ENCODE measurements around the gene ZNF548. TPM values are rescaled to one million over a fixed set of nuclear protein-coding genes. Genes with fewer than 3 reads are reported as not detected.
A peak's percentile ranks its signal among the peaks of the same experiment; 100 is the strongest.

The ZNF548 gene
- total RNA-seq, 6 donors from 2014 or later = 12.6 to 23.9 (median 17.0) TPM

DNA sequence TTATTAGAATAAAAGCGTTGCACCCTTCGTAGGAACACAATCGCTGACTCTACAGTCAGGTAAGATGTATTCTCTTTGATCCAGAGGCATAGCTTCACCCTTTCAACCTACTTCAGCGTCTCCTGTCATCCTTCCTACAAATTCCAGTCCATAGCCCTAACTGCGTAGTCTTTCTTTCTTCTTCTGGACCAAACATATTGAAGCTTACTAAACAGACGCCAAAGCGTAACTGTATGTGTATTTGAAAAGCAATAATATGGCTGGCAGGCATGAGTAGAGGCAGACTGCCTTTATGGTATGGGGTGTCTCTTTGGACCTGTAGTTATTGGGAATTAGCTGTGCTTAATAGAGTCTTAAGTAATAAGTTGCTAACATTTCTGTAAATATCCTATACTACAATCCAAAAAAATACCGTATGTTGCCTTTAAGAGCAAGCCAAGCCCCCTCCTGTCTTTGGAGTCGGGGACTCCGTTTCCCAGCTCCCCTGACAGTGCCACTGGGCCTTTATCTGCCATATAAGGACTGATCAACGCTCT lies 392 bp upstream of the ZNF548 start:
- no peak for DNase-seq
- 56 to 58% methylated on average over 11 of the region's 11 CpGs for WGBS, 2 donors
- peak overlapping the region; percentile 59 to 94 (median 92) for H3K27ac ChIP-seq
- H3K4me1 ChIP-seq = peaks cover 10 to 25% (median 14%) of the 10 kb centered on the region in 4 donors
- TF ChIP-seq EP300 (IDR thresholded peaks at IDR 0.05) (no peak), POLR2AphosphoS5 (IDR thresholded peaks at IDR 0.05) (no peak), POLR2A (IDR thresholded peaks at IDR 0.05) (no peak)
- TF ChIP-seq, protein P1, sequence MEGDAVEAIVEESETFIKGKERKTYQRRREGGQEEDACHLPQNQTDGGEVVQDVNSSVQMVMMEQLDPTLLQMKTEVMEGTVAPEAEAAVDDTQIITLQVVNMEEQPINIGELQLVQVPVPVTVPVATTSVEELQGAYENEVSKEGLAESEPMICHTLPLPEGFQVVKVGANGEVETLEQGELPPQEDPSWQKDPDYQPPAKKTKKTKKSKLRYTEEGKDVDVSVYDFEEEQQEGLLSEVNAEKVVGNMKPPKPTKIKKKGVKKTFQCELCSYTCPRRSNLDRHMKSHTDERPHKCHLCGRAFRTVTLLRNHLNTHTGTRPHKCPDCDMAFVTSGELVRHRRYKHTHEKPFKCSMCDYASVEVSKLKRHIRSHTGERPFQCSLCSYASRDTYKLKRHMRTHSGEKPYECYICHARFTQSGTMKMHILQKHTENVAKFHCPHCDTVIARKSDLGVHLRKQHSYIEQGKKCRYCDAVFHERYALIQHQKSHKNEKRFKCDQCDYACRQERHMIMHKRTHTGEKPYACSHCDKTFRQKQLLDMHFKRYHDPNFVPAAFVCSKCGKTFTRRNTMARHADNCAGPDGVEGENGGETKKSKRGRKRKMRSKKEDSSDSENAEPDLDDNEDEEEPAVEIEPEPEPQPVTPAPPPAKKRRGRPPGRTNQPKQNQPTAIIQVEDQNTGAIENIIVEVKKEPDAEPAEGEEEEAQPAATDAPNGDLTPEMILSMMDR (IDR thresholded peaks at IDR 0.05) = no peak
- no peak for ATAC-seq (ENCODE audit: low FRiP score in 2 of 2)
- H3K27me3 ChIP-seq = no peaks in the 10 kb centered on the region
- peaks cover 0 to 16% (median 3%) of the 10 kb centered on the region in 4 donors for H3K9me3 ChIP-seq
- H3K4me3 ChIP-seq = peak overlapping the region in 3 of 4 donors; percentile 75 to 91 (median 83)
- H3K36me3 ChIP-seq = peaks cover 0 to 18% (median 6%) of the 10 kb centered on the region in 4 donors

DNA sequence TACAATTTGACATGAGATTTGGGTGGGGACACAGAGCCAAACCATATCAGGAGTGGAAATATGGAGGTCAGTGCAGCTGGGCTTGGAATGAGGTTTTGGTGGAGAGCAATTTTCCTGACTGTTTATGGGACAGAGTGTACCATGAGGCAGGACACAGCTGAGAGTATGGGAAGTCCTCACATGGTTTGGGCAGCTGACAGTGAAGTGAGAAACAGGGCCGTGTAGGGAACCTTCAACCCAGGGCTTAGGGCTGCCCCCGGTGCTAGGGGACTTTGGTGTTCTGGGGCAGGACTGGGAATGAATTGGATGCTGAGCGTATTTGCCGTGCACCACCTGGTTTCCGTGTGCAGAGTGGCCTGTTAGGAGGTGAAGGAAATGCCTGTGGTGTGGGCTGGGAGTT lies 6.1 kb downstream of the ZNF548 start:
- ATAC-seq (ENCODE audit: low FRiP score in 2 of 2) (no peak), DNase-seq (no peak)
- Histone ChIP-seq H3K27ac (no peak overlapping the region), H3K36me3 (peaks cover 27 to 73% (median 51%) of the 10 kb centered on the region in 4 donors), H3K9me3 (peaks cover 21 to 46% (median 36%) of the 10 kb centered on the region in 4 donors), H3K27me3 (no peaks in the 10 kb centered on the region), H3K4me1 (peaks cover 2 to 12% (median 5%) of the 10 kb centered on the region in 4 donors), H3K4me3 (no peak overlapping the region)
- 79 to 89% methylated on average over 5 of the region's 5 CpGs for WGBS, 2 donors
- TF ChIP-seq POLR2AphosphoS5 (IDR thresholded peaks at IDR 0.05) = no peak
- TF ChIP-seq POLR2A (IDR thresholded peaks at IDR 0.05) = no peak
- TF ChIP-seq, protein P1 (IDR thresholded peaks at IDR 0.05) = no peak
- TF ChIP-seq EP300 (IDR thresholded peaks at IDR 0.05) = no peak

DNA sequence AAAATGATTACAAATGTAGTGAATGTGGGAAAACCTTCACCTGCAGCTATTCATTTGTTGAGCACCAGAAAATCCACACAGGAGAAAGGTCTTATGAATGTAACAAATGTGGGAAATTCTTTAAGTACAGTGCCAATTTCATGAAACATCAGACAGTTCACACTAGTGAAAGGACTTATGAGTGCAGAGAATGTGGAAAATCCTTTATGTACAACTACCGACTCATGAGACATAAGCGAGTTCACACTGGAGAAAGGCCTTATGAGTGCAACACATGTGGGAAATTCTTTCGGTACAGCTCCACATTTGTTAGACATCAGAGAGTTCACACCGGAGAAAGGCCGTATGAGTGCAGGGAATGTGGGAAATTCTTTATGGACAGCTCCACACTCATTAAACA lies 9.2 kb downstream of the ZNF548 start:
- H3K36me3 ChIP-seq = peaks cover 27 to 59% (median 48%) of the 10 kb centered on the region in 4 donors
- WGBS, 2 donors = 96 to 97% methylated on average over 5 of the region's 5 CpGs
- H3K4me1 ChIP-seq = no peaks in the 10 kb centered on the region
- no peak overlapping the region for H3K27ac ChIP-seq
- peaks cover 24 to 52% (median 38%) of the 10 kb centered on the region in 4 donors for H3K9me3 ChIP-seq
- H3K4me3 ChIP-seq = no peak overlapping the region
- ATAC-seq (ENCODE audit: low FRiP score in 2 of 2) = no peak
- DNase-seq = no peak
- no peaks in the 10 kb centered on the region for H3K27me3 ChIP-seq
- TF ChIP-seq, protein P1 (IDR thresholded peaks at IDR 0.05) = no peak
- TF ChIP-seq POLR2A (IDR thresholded peaks at IDR 0.05) = no peak

DNA sequence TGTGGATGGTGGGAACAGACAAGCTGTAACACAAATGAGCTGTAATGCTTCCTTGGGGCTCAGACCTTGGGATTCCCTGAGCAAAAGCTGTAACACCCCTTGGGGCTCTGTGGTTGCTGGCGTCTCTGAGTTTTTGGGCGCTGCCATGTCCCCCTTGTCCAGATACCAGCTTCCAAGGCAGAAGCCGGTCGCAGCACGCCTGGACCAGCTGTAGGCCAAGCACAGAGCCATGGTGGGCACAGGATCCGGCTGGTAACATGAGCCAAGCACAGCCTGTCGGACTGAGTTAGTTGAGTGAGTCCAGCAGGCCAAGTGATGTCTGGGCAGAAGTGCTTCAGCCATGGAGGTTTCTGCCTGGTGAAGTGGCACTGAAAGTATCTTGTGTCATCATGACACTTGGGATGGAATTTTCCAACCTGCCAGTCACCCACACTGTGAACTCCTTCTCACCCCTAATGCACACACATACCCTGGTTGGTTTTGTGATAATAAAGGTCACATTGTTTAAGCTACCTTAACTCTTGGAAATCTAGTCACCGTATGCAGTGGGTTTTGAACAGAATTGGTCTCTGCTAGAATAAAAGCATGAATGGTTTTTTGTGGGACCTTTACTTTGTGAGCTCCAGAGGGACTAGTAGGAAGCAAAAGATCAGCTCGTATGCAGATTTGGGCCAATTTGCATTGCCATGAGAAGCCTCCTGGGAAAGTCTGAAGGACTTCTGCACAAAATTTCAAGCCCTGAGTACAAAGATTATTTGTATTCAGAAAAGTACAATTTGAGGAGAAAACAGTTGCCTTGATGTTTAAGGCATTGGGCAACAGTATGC lies 14.3 kb downstream of the ZNF548 start:
- H3K27ac ChIP-seq = no peak overlapping the region
- peaks cover 10 to 21% (median 14%) of the 10 kb centered on the region in 4 donors for H3K9me3 ChIP-seq
- 91 to 94% methylated on average over 8 of the region's 9 CpGs for WGBS, 2 donors
- TF ChIP-seq POLR2A (IDR thresholded peaks at IDR 0.05) = no peak
- no peaks in the 10 kb centered on the region for H3K4me1 ChIP-seq
- H3K36me3 ChIP-seq = peaks cover under 1 to 12% (median 7%) of the 10 kb centered on the region in 4 donors
- DNase-seq = peak in 1 of 2 donors; percentile 38
- no peak for ATAC-seq (ENCODE audit: low FRiP score in 2 of 2)
- no peak overlapping the region for H3K4me3 ChIP-seq
- H3K27me3 ChIP-seq = no peaks in the 10 kb centered on the region

DNA sequence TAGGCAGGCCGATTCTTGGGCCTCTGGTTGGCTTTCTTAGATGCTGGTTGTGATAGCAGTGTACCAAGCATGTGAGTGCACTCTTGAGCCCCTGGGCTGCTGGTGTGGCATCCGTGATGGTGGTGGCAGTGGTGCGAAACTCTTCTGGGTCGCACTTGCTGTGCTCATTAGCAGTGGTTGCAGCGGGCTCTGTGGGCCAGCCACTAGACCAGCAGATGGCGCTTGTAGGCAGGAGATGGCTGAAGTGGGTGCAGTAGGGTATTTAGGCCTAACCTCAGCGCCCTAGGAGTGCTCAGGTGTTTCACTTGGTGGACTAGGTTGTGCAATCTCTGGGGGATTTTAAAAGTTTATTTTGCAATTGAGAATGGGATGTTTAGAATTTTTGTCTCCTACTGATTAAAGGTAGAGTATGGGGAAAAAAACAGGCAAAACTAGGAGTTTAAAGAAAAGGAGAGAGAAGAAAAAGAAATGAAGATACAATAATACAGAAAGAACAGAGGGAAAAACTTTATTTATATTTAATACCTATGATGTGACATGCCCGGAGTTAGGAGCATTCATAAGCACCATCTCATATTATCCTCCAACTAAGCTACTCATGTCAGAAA lies 17.0 kb downstream of the ZNF548 start:
- Histone ChIP-seq H3K4me1 (peaks cover 2 to 10% (median 7%) of the 10 kb centered on the region in 4 donors), H3K9me3 (peaks cover 0 to 18% (median 3%) of the 10 kb centered on the region in 4 donors), H3K27me3 (no peaks in the 10 kb centered on the region), H3K4me3 (no peak overlapping the region), H3K27ac (no peak overlapping the region), H3K36me3 (no peaks in the 10 kb centered on the region)
- 7 to 15% methylated on average over 5 to 8 of the region's 8 CpGs for WGBS, 2 donors
- peak in 1 of 2 donors; percentile 59 for ATAC-seq (ENCODE audit: low FRiP score in 2 of 2)
- peak in 1 of 2 donors; percentile 63 for DNase-seq
- TF ChIP-seq EP300 (IDR thresholded peaks at IDR 0.05) = no peak
- no peak for TF ChIP-seq POLR2AphosphoS5 (IDR thresholded peaks at IDR 0.05)
- TF ChIP-seq POLR2A (IDR thresholded peaks at IDR 0.05) = no peak
- TF ChIP-seq, protein P1 (IDR thresholded peaks at IDR 0.05) = peak in 5 of 6 experiments; percentile 11 to 58 (median 55)
